A549 (cell line): ENCODE results near the gene NR1D1. TPM values are rescaled to one million over a fixed set of nuclear protein-coding genes. Genes with fewer than 3 reads are reported as not detected.

Experiments used
- ATAC-seq, 2 experiments: fragments of 200-7000 bp in 1 of 2; fragments of >200 bp in 1 of 2; cut with Nextera tagmentation in 1 of 2; cut with Tn5 transposase in 1 of 2; 3 replicates each; pipeline versions ENCODE4 v1.8.0 to v1.9.1; 2018 to 2020; ENCODE audit warnings: mild to moderate bottlenecking in 1 of 2, moderate library complexity in 1 of 2
- CTCF ChIA-PET: fragments of 300-600 bp; sonication (Branson Sonifier 250); formaldehyde crosslinking; extraction: SDS; loops from one replicate; lab custom pipeline; 2021; ENCODE audit warnings: antibody characterized with exemption, inconsistent platforms; lab: Yijun Ruan, JAX
- POLR2A ChIA-PET: fragments of 350-600 bp; formaldehyde crosslinking; extraction: SDS; loops from one replicate; lab custom pipeline; 2021; ENCODE audit warnings: antibody characterized with exemption, inconsistent platforms; lab: Yijun Ruan, JAX
- DNase-seq, 2 experiments: peaks; one replicate each; pipeline versions ENCODE4 v3.0.0 to v3.0.0-alpha.2; 2011 to 2016; ENCODE audit warnings: low read depth in 1 of 2, low spot score in 1 of 2
- FAIRE-seq: peaks from 2 replicates; lab custom pipeline; 2011; peaks lifted over from hg19 to GRCh38; lab: Jason Lieb, UNC
- H3K27ac ChIP-seq, 2 experiments: fragments of >200 bp; sonication (Bioruptor Twin); formaldehyde crosslinking; 3 replicates each; pipeline ENCODE4 v1.5.1; 2016 to 2017
- H3K4me1 ChIP-seq: fragments of >200 bp; sonication (Bioruptor Twin); formaldehyde crosslinking; 3 replicates; pipeline ENCODE4 v1.6.1; 2016
- H3K4me2 ChIP-seq: fragments of >200 bp; sonication (Bioruptor Twin); formaldehyde crosslinking; 3 replicates; pipeline ENCODE4 v1.6.1; 2016
- H3K4me3 ChIP-seq: fragments of >200 bp; sonication (Bioruptor Twin); formaldehyde crosslinking; 3 replicates; pipeline ENCODE4 v1.5.1; 2016
- H3K9me3 ChIP-seq: fragments of >200 bp; sonication (Bioruptor Twin); formaldehyde crosslinking; 3 replicates; pipeline ENCODE4 v1.6.1; 2016
- CBX8 ChIP-seq: fragments of 200-600 bp; sonication (generic); IDR thresholded peaks from 2 replicates; pipeline ENCODE4 v1.6.1; 2016
- EHF ChIP-seq: fragments of 250-450 bp; sonication (Bioruptor Pico); IDR thresholded peaks from 2 replicates; pipeline ENCODE4 v1.5.0; 2020; ENCODE audit warnings: mild to moderate bottlenecking
- EHMT2 ChIP-seq: fragments of 200-600 bp; sonication (generic); IDR thresholded peaks from 2 replicates; pipeline ENCODE4 v1.6.1; 2016; ENCODE audit warnings: antibody characterized with exemption, low read depth, mild to moderate bottlenecking, moderate library complexity
- FOSL2 ChIP-seq, 2 experiments: fragments of 450-650 bp in 1 of 2; fragments of >200 bp in 1 of 2; sonication (Bioruptor Twin) in 1 of 2; formaldehyde crosslinking; IDR thresholded peaks; 2 replicates each; pipeline versions ENCODE4 v1.5.0 to v1.6.1; 2016 to 2020; ENCODE audit warnings: mild to moderate bottlenecking in 1 of 2, moderate library complexity in 1 of 2
- HEYL ChIP-seq: fragments of 250-450 bp; sonication (Bioruptor Pico); IDR thresholded peaks from 2 replicates; pipeline ENCODE4 v1.8.0; 2021; ENCODE audit warnings: mild to moderate bottlenecking, moderate library complexity
- HOXB5 ChIP-seq: fragments of 250-450 bp; sonication (Bioruptor Pico); IDR thresholded peaks from 2 replicates; pipeline ENCODE4 v1.5.0; 2020; ENCODE audit warnings: mild to moderate bottlenecking, moderate library complexity
- JUN ChIP-seq, 2 experiments: fragments of >200 bp; sonication (Bioruptor Twin); formaldehyde crosslinking; IDR thresholded peaks; 2 replicates in 1 of 2; 3 replicates in 1 of 2; pipeline ENCODE4 v1.6.1; 2016 to 2017
- JUNB ChIP-seq: fragments of >200 bp; sonication (Bioruptor Twin); formaldehyde crosslinking; IDR thresholded peaks from 2 replicates; pipeline ENCODE4 v1.6.1; 2016
- MAZ ChIP-seq: fragments of 150-350 bp; IDR thresholded peaks from 2 replicates; pipeline ENCODE4 v1.6.1; 2014; ENCODE audit warnings: antibody characterized with exemption, low read depth, low read length, borderline replicate concordance
- NR3C1 ChIP-seq: fragments of >200 bp; sonication (Bioruptor Twin); formaldehyde crosslinking; IDR thresholded peaks from 3 replicates; pipeline ENCODE4 v1.6.1; 2017
- PHF8 ChIP-seq: fragments of 200-600 bp; sonication (generic); IDR thresholded peaks from 2 replicates; pipeline ENCODE4 v1.6.1; 2016; ENCODE audit warnings: low read depth, mild to moderate bottlenecking, antibody characterized with exemption, moderate library complexity, borderline replicate concordance
- RCOR1 ChIP-seq: fragments of 150-350 bp; IDR thresholded peaks from 2 replicates; pipeline ENCODE4 v1.6.1; 2014; ENCODE audit warnings: antibody characterized with exemption, low read length, low read depth
- TFCP2L1 ChIP-seq: fragments of 250-450 bp; sonication (Bioruptor Pico); IDR thresholded peaks from 2 replicates; pipeline ENCODE4 v1.5.0; 2021; ENCODE audit warnings: mild to moderate bottlenecking
- ZFP36 ChIP-seq: fragments of 450-650 bp; IDR thresholded peaks from 2 replicates; pipeline ENCODE4 v1.6.1; 2014; ENCODE audit warnings: borderline replicate concordance; ENCODE audit not compliant: partially characterized antibody
- WGBS: methylation state at CpG from one replicate; pipeline ENCODE4 v1.1.6; 2017; ENCODE audit errors: missing lambda C conversion rate; 5-methylcytosine and 5-hydroxymethylcytosine counted together
- polyA plus RNA-seq, 4 experiments: library from polyadenylated mRNA; depleted of rRNA in 3 of 4; stranded (reverse); fragments of >200 nt; fragmentation: RNase III in 1 of 4; extraction: RNeasy Plus Mini Kit Qiagen cat#74134 plus additional on column Dnase treatment in 1 of 4; gene quantifications; 2 replicates in 3 of 4; 3 replicates in 1 of 4; pipeline ENCODE4 v1.2.3, GENCODE V29; 2011 to 2017
- TF ChIP-seq, protein P1 (sequence below): fragments of >200 bp; sonication (Bioruptor Twin); formaldehyde crosslinking; IDR thresholded peaks from 3 replicates; pipeline ENCODE4 v1.5.1; 2016
- TF ChIP-seq, protein P2 (sequence below): fragments of 250-450 bp; sonication (Bioruptor Pico); IDR thresholded peaks from 2 replicates; pipeline ENCODE4 v1.5.0; 2020; ENCODE audit warnings: low read depth, mild to moderate bottlenecking, moderate library complexity
- TF ChIP-seq, protein P3 (sequence below): fragments of 250-450 bp; sonication (Bioruptor Pico); IDR thresholded peaks from 2 replicates; pipeline ENCODE4 v1.5.0; 2021; ENCODE audit warnings: mild to moderate bottlenecking, moderate library complexity, borderline replicate concordance
- TF ChIP-seq, protein P4 (sequence below): IDR thresholded peaks from 2 replicates; pipeline ENCODE4 v1.6.1; 2012

Gene NR1D1
- polyA plus RNA-seq, 2 of the 4 experiments (the other 2 are of a cell fraction) = 1.2 to 4.4 TPM

DNA sequence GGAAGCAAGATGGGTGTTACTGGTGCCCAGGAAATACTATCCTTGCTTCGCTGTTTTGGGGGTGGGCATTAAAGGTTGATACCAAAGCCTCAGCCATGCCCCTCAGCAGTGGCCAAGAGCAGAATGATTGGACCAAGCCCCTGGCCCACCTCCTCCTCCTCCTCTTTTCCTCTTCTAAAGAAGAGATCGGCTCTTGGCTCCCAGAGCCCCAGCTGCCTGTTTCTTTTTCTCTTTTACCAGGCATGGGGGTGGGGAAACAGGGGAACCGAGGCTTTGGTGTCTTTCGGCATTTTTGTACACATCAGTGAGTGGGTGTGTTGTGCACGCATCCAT is 31.8 kb downstream of the NR1D1 start:
- no peak for FAIRE-seq
- H3K4me2 ChIP-seq = peak overlapping the region; percentile 93
- POLR2A ChIA-PET = interaction anchor here (1.3 to 1.6 kb wide), 2 partner anchors 14 to 30 kb away, joined by 4 to 5 read pairs; partner anchors contain the start of gene MED24
- H3K27ac ChIP-seq = peak overlapping the region; percentile 95
- H3K4me3 ChIP-seq = peak overlapping the region; percentile 29; the same call in 2 of the 3 replicates
- 24% methylated on average over 5 of the region's 5 CpGs for WGBS
- H3K9me3 ChIP-seq = no peaks in the 10 kb centered on the region
- TF ChIP-seq EHMT2 = no peak
- TF ChIP-seq, protein P1, sequence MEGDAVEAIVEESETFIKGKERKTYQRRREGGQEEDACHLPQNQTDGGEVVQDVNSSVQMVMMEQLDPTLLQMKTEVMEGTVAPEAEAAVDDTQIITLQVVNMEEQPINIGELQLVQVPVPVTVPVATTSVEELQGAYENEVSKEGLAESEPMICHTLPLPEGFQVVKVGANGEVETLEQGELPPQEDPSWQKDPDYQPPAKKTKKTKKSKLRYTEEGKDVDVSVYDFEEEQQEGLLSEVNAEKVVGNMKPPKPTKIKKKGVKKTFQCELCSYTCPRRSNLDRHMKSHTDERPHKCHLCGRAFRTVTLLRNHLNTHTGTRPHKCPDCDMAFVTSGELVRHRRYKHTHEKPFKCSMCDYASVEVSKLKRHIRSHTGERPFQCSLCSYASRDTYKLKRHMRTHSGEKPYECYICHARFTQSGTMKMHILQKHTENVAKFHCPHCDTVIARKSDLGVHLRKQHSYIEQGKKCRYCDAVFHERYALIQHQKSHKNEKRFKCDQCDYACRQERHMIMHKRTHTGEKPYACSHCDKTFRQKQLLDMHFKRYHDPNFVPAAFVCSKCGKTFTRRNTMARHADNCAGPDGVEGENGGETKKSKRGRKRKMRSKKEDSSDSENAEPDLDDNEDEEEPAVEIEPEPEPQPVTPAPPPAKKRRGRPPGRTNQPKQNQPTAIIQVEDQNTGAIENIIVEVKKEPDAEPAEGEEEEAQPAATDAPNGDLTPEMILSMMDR = no peak
- TF ChIP-seq HEYL (CRISPR knock-in tag) = no peak
- no peak for TF ChIP-seq TFCP2L1 (CRISPR knock-in tag)
- TF ChIP-seq, protein P2, sequence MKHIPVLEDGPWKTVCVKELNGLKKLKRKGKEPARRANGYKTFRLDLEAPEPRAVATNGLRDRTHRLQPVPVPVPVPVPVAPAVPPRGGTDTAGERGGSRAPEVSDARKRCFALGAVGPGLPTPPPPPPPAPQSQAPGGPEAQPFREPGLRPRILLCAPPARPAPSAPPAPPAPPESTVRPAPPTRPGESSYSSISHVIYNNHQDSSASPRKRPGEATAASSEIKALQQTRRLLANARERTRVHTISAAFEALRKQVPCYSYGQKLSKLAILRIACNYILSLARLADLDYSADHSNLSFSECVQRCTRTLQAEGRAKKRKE (CRISPR knock-in tag) = no peak
- no peak for TF ChIP-seq CBX8
- no peak for TF ChIP-seq FOSL2 (IDR thresholded peaks at IDR 0.05)
- TF ChIP-seq FOSL2 (CRISPR knock-in tag; IDR thresholded peaks at IDR 0.05) = no peak
- TF ChIP-seq EHF (CRISPR knock-in tag) = no peak
- TF ChIP-seq, protein P3, sequence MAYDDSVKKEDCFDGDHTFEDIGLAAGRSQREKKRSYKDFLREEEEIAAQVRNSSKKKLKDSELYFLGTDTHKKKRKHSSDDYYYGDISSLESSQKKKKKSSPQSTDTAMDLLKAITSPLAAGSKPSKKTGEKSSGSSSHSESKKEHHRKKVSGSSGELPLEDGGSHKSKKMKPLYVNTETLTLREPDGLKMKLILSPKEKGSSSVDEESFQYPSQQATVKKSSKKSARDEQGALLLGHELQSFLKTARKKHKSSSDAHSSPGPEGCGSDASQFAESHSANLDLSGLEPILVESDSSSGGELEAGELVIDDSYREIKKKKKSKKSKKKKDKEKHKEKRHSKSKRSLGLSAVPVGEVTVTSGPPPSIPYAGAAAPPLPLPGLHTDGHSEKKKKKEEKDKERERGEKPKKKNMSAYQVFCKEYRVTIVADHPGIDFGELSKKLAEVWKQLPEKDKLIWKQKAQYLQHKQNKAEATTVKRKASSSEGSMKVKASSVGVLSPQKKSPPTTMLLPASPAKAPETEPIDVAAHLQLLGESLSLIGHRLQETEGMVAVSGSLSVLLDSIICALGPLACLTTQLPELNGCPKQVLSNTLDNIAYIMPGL (CRISPR knock-in tag) = no peak
- no peak for TF ChIP-seq PHF8
- CTCF ChIA-PET = interaction anchor here (1.0 to 34.4 kb wide), 7 partner anchors 7 to 55 kb away, joined by 3 to 919 read pairs (median 228); partner anchors contain the start of genes MED24, NR1D1 and THRA
- no peak for DNase-seq
- H3K4me1 ChIP-seq = peaks cover 88% of the 10 kb centered on the region
- ATAC-seq = no peak

DNA sequence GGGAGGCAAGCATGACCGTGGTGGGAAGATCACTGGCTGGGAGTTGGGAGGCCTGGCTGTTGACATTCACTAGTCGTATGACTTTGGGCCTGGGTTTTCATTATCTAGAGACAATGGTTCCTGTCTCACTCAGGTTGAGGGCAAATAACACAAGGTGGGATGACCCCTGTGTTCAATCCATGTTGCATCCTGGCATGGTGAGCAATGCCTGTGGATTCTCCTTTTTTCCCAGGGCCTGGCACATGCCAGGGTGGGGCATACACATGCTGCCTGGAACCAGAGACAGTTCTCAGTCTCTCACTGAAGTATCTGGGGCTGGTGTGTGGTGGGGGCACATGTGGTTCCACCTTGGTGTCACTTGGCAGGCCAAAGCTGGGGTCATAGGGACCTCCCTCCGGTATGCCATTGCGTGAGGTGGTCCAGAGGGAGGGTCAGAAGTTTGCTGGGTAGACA is 32.2 kb downstream of the NR1D1 start:
- peak overlapping the region; percentile 95 for H3K27ac ChIP-seq
- H3K4me1 ChIP-seq = peaks cover 85% of the 10 kb centered on the region
- ChIA-PET CTCF (interaction anchor here (1.0 to 34.4 kb wide), 6 partner anchors 6 to 55 kb away, joined by 3 to 919 read pairs (median 309); partner anchors contain the start of genes MED24, NR1D1 and THRA), POLR2A (interaction anchor here (1.3 to 1.6 kb wide), 2 partner anchors 14 to 31 kb away, joined by 4 to 5 read pairs; partner anchors contain the start of gene MED24)
- no peak for ATAC-seq
- peak overlapping the region; percentile 29; the same call in 2 of the 3 replicates for H3K4me3 ChIP-seq
- H3K9me3 ChIP-seq = no peaks in the 10 kb centered on the region
- TF ChIP-seq JUNB (no peak), JUN (IDR thresholded peaks at IDR 0.05) (no peak), RCOR1 (no peak), NR3C1 (no peak), HOXB5 (CRISPR knock-in tag) (no peak), EHF (CRISPR knock-in tag) (no peak), MAZ (no peak), ZFP36 (no peak), CBX8 (no peak)
- TF ChIP-seq, protein P4, sequence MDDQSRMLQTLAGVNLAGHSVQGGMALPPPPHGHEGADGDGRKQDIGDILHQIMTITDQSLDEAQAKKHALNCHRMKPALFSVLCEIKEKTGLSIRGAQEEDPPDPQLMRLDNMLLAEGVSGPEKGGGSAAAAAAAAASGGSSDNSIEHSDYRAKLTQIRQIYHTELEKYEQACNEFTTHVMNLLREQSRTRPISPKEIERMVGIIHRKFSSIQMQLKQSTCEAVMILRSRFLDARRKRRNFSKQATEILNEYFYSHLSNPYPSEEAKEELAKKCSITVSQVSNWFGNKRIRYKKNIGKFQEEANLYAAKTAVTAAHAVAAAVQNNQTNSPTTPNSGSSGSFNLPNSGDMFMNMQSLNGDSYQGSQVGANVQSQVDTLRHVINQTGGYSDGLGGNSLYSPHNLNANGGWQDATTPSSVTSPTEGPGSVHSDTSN = no peak
- TF ChIP-seq, protein P2 (CRISPR knock-in tag) = no peak
- DNase-seq = no peak
- 69% methylated on average over 4 of the region's 4 CpGs for WGBS
- no peak for FAIRE-seq
- peak overlapping the region; percentile 93 for H3K4me2 ChIP-seq
